WI38 (cell line): ENCODE data around the gene SP1.
"Not testable (repeated sequence)": the region's sequence is repeated elsewhere in the genome, so short reads cannot be mapped to it uniquely, and the experiment has no call there.

ENCODE experiments used
- H3K4me3 ChIP-seq: 2 replicates; pipeline ENCODE4 v1.5.1; 2011; ENCODE audit warnings: low read depth, mild to moderate bottlenecking, control low read depth, low read length
- CTCF ChIP-seq: IDR thresholded peaks from 2 replicates; pipeline ENCODE4 v1.5.1; 2012; ENCODE audit warnings: low read depth, mild to moderate bottlenecking, control low read depth, low read length

Gene SP1

GRCh38 chr12:53428741-53429140 is 48.8 kb downstream of the SP1 start:
- no peak for TF ChIP-seq CTCF

GRCh38 chr12:53430116-53430515 is 50.1 kb downstream of the SP1 start:
- TF ChIP-seq CTCF, result no peak

More at GRCh38 chr12:53428741-53429140, 48.8 kb downstream of the SP1 start:
- H3K4me3 ChIP-seq, result no peak overlapping the region

GRCh38 chr12:53431187-53431586 is 51.2 kb downstream of the SP1 start:
- no peak overlapping the region for H3K4me3 ChIP-seq
- TF ChIP-seq CTCF, result no peak

More at GRCh38 chr12:53430116-53430515, 50.1 kb downstream of the SP1 start:
- no peak overlapping the region for H3K4me3 ChIP-seq

GRCh38 chr12:53435326-53435725 is 55.4 kb downstream of the SP1 start:
- H3K4me3 ChIP-seq, result not testable (repeated sequence)

- not testable (repeated sequence) for H3K4me3 ChIP-seq
Observed at GRCh38 chr12:53439582-53439981, 59.6 kb downstream of the SP1 start.

- no peak for TF ChIP-seq CTCF
Observed at GRCh38 chr12:53441040-53441833, 61.3 kb downstream of the SP1 start, which contains the start of gene PRR13. PRR13 (plus strand) TSS chr12:53441734; CDS start chr12:53442715, 981 bp downstream.

GRCh38 chr12:53443955-53444354 is 64.0 kb downstream of the SP1 start:
- no peak overlapping the region for H3K4me3 ChIP-seq
- TF ChIP-seq CTCF, result no peak

More at GRCh38 chr12:53441040-53441833, 61.3 kb downstream of the SP1 start, which contains the start of gene PRR13:
- peak within 1 kb of the TSS; percentile 90 for H3K4me3 ChIP-seq

GRCh38 chr12:53444593-53445325 is 64.8 kb downstream of the SP1 start:
- H3K4me3 ChIP-seq, result not testable (repeated sequence)
